Breast epithelium (tissue), 4 donors: ENCODE results near the gene SREBF1. TPM values are rescaled to one million over a fixed set of nuclear protein-coding genes. Genes with fewer than 3 reads are reported as not detected.

Source experiments
- DNase-seq, 2 donors: peaks; one replicate each; pipeline ENCODE4 v3.0.0-alpha.2; 2019; ENCODE audit warnings: low spot score in 2 of 2
- H3K27ac ChIP-seq, 2 donors: fragments of 200-600 bp; sonication (generic) in 1 of 2; one replicate each; pipeline ENCODE4 v1.5.1; 2016 to 2019; ENCODE audit warnings: mild to moderate bottlenecking in 1 of 2
- H3K27me3 ChIP-seq, 2 donors: fragments of 200-600 bp; sonication (generic) in 1 of 2; one replicate each; pipeline versions ENCODE4 v1.5.1 to v1.6.0; 2017 to 2019; ENCODE audit warnings: control low read depth in 1 of 2, mild to moderate bottlenecking in 1 of 2
- H3K36me3 ChIP-seq: fragments of 200-600 bp; one replicate; pipeline ENCODE4 v1.5.1; 2019
- H3K4me1 ChIP-seq, 2 donors: fragments of 200-600 bp; sonication (generic); one replicate each; pipeline ENCODE4 v1.5.1; 2016 to 2019; ENCODE audit warnings: control low read depth in 1 of 2
- H3K4me3 ChIP-seq, 3 donors: fragments of 200-600 bp; sonication (generic); 1 replicate in 2 of 3; 2 replicates in 1 of 3; pipeline ENCODE4 v1.5.1; 2016 to 2019; ENCODE audit warnings: mild to moderate bottlenecking in 3 of 3, moderate library complexity in 2 of 3
- H3K9me3 ChIP-seq, 2 donors: fragments of 200-600 bp; sonication (generic) in 1 of 2; one replicate each; pipeline ENCODE4 v1.5.1; 2016 to 2019; ENCODE audit warnings: control low read depth in 1 of 2
- POLR2A ChIP-seq: fragments of 450-650 bp; IDR thresholded peaks from one replicate; pipeline ENCODE4 v1.6.1; 2016; ENCODE audit warnings: antibody characterized with exemption, mild to moderate bottlenecking, moderate library complexity
- POLR2AphosphoS5 ChIP-seq, 3 donors: sonication (generic); formaldehyde crosslinking; IDR thresholded peaks; one replicate each; pipeline ENCODE4 v1.6.1; 2017; ENCODE audit warnings: antibody characterized with exemption in 3 of 3
- intact Hi-C: fragments of 100-400 bp; cut with DNase I; formaldehyde crosslinking; loops from one replicate; pipeline ENCODE4 v1.15.1; 2023; ENCODE audit warnings: low total_unique reads
- total RNA-seq, 3 donors: library from RNA; depleted of rRNA; stranded (reverse); fragments of >200 nt; gene quantifications; one replicate each; pipeline ENCODE4 v1.1.0, GENCODE V29; 2016
- TF ChIP-seq, protein P1 (sequence below), 3 donors: fragments of 450-650 bp; IDR thresholded peaks; one replicate each; pipeline ENCODE4 v1.5.1; 2016 to 2017; ENCODE audit warnings: antibody characterized with exemption in 3 of 3, mild to moderate bottlenecking in 3 of 3, moderate library complexity in 3 of 3

SREBF1 gene
- total RNA-seq, 3 donors from 2014 or later, result 39.0 to 119 (median 81.3) TPM

DNA sequence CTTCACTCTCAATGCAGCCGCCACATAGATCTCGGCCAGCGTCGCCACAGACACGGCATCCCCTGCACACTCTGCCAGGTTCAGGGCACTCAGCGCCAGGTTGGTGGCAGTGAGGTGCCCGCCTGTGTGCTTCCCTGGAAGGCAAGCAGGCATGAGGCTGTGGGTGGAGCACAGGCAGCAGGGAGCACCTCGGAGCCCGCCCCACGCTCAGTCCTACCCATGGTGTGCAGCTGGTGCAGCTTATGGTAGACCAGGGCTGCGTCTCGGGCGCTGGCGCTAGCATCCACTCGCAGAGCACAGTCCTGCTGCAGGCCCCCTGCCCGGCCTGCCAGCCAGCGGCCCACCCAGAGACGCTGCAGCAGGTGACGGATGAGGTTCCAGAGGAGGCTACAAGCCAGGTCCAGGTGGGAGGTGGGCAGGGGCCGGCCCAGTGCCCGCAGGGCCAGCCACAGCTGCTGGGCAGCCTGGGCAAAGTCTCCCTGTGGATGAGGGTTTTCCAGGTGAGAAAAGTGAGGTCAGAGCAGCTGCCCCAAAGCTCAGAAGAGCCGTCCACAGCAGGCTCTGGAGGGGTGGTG lies 20.5 kb downstream of the SREBF1 start:
- Histone ChIP-seq H3K4me1 (peaks cover 8 to 21% of the 10 kb centered on the region in 2 donors), H3K9me3 (no peaks in the 10 kb centered on the region), H3K4me3 (no peak overlapping the region), H3K27me3 (no peaks in the 10 kb centered on the region), H3K36me3 (no peaks in the 10 kb centered on the region), H3K27ac (no peak overlapping the region)
- TF ChIP-seq POLR2AphosphoS5 (IDR thresholded peaks at IDR 0.05) (no peak), POLR2A (no peak)
- TF ChIP-seq, protein P1, sequence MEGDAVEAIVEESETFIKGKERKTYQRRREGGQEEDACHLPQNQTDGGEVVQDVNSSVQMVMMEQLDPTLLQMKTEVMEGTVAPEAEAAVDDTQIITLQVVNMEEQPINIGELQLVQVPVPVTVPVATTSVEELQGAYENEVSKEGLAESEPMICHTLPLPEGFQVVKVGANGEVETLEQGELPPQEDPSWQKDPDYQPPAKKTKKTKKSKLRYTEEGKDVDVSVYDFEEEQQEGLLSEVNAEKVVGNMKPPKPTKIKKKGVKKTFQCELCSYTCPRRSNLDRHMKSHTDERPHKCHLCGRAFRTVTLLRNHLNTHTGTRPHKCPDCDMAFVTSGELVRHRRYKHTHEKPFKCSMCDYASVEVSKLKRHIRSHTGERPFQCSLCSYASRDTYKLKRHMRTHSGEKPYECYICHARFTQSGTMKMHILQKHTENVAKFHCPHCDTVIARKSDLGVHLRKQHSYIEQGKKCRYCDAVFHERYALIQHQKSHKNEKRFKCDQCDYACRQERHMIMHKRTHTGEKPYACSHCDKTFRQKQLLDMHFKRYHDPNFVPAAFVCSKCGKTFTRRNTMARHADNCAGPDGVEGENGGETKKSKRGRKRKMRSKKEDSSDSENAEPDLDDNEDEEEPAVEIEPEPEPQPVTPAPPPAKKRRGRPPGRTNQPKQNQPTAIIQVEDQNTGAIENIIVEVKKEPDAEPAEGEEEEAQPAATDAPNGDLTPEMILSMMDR (IDR thresholded peaks at IDR 0.05), result no peak
- intact Hi-C loops, result loop anchor here (10.0 kb wide), 1 partner anchor 218 kb away; the partner anchor contains the start of genes ATPAF2 and GID4
- DNase-seq, result no peak

DNA sequence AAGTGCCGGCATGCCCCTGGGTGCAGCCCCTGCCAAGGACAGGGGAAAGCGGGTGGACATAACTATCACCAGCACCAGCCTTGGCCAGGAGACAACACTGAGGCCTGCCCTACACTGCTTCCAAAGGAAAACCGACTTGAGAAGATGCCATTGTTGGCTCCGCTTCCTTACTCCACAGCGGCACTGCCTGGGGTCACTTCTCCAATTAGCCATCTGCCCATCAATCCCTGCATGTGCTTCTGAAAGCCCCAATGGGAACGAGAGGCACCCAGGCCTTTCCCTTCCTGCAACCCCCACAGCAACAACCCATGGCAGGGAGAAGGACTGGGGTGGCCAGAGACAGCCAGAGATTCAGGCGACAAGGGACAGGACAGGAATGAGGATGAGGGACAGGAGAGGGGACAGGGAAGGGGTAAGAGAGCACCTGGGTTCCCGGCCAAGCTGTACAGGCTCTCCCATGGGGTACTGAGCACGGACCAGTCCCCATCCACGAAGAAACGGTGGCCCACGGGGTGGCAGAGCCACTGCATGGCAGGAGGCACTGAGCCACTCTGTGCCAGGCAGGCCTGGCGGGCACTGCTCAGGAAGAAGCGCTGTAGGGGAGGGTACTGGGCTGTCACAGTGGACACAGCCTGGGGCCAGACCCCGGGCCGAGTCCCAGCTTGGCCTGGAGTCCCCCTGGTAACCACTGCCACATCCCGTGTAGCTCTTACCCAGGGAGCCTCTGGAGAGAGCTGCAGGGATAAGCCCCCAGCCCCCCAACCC lies 21.2 kb downstream of the SREBF1 start:
- no peaks in the 10 kb centered on the region for H3K36me3 ChIP-seq
- intact Hi-C loops, result loop anchor here (10.0 kb wide), 1 partner anchor 219 kb away; the partner anchor contains the start of genes ATPAF2 and GID4
- no peak for DNase-seq

DNA sequence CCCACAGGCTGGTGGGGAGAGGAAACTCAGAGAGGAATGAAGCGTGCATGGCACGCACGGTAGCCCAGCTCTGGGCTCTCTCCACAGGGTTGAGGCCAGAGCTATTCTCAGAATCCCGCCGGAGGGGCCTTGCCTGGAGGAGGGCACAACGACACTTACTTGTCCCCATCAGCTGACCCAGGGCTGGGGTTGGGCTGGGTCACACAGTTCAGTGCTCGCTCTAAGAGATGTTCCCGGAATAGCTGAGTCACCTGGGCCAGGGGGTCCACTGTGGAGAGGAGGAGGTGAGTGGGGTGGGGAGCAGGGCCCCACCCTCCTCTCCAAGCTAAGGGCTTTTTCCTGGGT lies 21.8 kb downstream of the SREBF1 start:
- intact Hi-C loops, result loop anchor here (10.0 kb wide), 1 partner anchor 220 kb away; the partner anchor contains the start of genes ATPAF2 and GID4
- Histone ChIP-seq H3K4me3 (no peak overlapping the region), H3K27ac (peak overlapping the region; percentile 21 to 78), H3K36me3 (no peaks in the 10 kb centered on the region), H3K27me3 (no peaks in the 10 kb centered on the region), H3K9me3 (no peaks in the 10 kb centered on the region), H3K4me1 (peaks cover 10 to 15% of the 10 kb centered on the region in 2 donors)
- TF ChIP-seq POLR2AphosphoS5 (IDR thresholded peaks at IDR 0.05) (no peak), POLR2A (no peak)
- TF ChIP-seq, protein P1 (IDR thresholded peaks at IDR 0.05), result no peak
- no peak for DNase-seq

More for the DNA sequence above, 21.2 kb downstream of the SREBF1 start:
- Histone ChIP-seq H3K27ac (peak overlapping the region; percentile 21 to 58), H3K27me3 (no peaks in the 10 kb centered on the region), H3K9me3 (no peaks in the 10 kb centered on the region), H3K4me3 (no peak overlapping the region), H3K4me1 (peaks cover 10 to 17% of the 10 kb centered on the region in 2 donors)
- no peak for TF ChIP-seq POLR2AphosphoS5 (IDR thresholded peaks at IDR 0.05)

DNA sequence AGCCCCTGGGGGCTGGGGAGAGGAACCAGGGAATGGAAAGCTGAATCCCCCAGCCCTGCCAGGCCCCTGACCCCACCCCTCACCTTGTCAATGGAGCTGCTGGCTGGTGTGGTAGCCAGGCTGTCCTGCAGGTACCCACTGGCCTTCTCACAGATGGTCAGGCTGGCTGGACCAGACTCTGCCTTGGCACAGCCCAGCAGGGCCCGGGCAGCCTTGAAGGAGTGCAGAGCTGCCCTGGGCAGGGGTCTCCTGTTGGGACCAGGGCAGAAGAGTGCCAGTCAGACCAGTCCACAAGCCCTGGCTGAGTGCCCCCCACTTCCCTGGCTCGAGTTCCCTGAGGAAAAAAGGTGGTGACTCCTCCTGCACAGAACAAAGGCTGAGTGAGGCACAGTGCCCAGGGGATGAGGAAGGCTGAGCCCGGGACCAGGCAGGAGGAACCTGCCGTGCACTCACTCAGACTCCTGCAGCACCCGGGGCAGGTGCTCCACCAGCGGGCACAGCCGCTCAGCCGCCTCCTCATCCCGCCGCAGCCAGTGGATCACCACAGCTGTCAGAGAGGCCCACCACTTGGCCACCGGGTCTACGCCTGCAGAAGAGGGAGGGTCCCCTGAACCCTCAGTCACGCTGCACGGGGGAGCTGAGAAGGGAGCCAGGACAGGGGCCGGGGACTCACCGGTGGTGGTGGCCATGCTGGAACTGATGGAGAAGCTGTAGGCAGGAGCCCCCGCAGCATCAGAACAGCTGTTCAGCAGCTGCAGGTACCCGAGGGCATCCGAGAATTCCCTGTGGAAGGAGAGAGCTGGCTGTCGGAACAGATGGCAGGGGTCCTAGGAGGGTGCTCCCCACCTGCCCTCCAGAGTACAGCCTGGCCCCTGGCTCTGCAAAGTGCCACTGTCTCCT lies 22.4 kb downstream of the SREBF1 start:
- Histone ChIP-seq H3K4me3 (no peak overlapping the region), H3K4me1 (peaks cover 11 to 15% of the 10 kb centered on the region in 2 donors), H3K9me3 (no peaks in the 10 kb centered on the region), H3K36me3 (no peaks in the 10 kb centered on the region), H3K27me3 (no peaks in the 10 kb centered on the region), H3K27ac (peak overlapping the region; percentile 21 to 78)
- TF ChIP-seq, protein P1 (IDR thresholded peaks at IDR 0.05), result no peak
- TF ChIP-seq POLR2A, result no peak
- no peak for TF ChIP-seq POLR2AphosphoS5 (IDR thresholded peaks at IDR 0.05)
- no peak for DNase-seq
- intact Hi-C loops, result loop anchor here (5.0 to 10.0 kb wide), 2 partner anchors 43 to 220 kb away; partner anchors contain the start of genes ATPAF2 and GID4

DNA sequence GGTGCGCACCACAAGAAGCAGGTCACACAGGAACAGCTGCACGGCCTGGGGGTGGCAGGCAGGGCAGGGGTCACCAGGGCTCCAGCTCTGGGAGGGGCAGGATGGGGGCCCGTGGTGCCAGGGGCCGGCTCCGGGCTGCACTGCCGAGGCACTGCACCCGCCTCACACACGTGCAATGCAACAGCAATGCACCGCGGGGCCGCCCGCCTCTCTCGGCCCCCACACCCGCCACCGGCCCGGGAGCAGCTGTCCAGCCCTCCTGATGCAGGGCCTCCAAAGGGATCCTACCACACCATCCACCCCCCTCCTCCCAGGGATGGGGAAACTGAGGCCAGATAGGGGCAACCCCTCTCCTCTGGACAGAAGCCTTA lies 23.1 kb downstream of the SREBF1 start:
- TF ChIP-seq POLR2AphosphoS5 (IDR thresholded peaks at IDR 0.05) (no peak), POLR2A (no peak)
- TF ChIP-seq, protein P1 (IDR thresholded peaks at IDR 0.05), result no peak
- peaks cover 11 to 15% of the 10 kb centered on the region in 2 donors for H3K4me1 ChIP-seq
- intact Hi-C loops, result loop anchor here (5.0 to 10.0 kb wide), 2 partner anchors 44 to 221 kb away; partner anchors contain the start of genes ATPAF2 and GID4
- no peak overlapping the region for H3K4me3 ChIP-seq
- no peaks in the 10 kb centered on the region for H3K36me3 ChIP-seq
- DNase-seq, result no peak
- H3K9me3 ChIP-seq, result no peaks in the 10 kb centered on the region
- H3K27me3 ChIP-seq, result no peaks in the 10 kb centered on the region
- H3K27ac ChIP-seq, result peak overlapping the region; percentile 17 to 78
